ENCODE data around the gene RPL22.

GRCh38 chr1:6225651-6226050, 26.3 kb upstream of the RPL22 start:
- TF ChIP-seq EZH2 (IDR thresholded peaks at IDR 0.05; ENCODE audit: borderline replicate concordance, low read depth, low read length, poor library complexity, severe bottlenecking) (no peak), CTCF (conservative IDR thresholded peaks at IDR 0.05; ENCODE audit: low read depth, low read length) (no peak)
